Colonic mucosa (tissue), 4 donors: ENCODE results near the gene AFF3. TPM values are rescaled to one million over a fixed set of nuclear protein-coding genes. Genes with fewer than 3 reads are reported as not detected.

Experiments
- DNase-seq: peaks from one replicate; pipeline ENCODE4 v3.0.0-alpha.2; 2020
- H3K27ac ChIP-seq: fragments of 200-600 bp; one replicate; pipeline ENCODE4 v1.8.0; 2021
- H3K27me3 ChIP-seq: fragments of 200-600 bp; one replicate; pipeline ENCODE4 v1.8.0; 2021
- H3K36me3 ChIP-seq: fragments of 200-600 bp; one replicate; pipeline ENCODE4 v1.8.0; 2021
- H3K4me1 ChIP-seq: fragments of 200-600 bp; one replicate; pipeline ENCODE4 v1.8.0; 2021; ENCODE audit warnings: mild to moderate bottlenecking
- H3K4me3 ChIP-seq: fragments of 200-600 bp; one replicate; pipeline ENCODE4 v1.8.0; 2021
- H3K9ac ChIP-seq, 2 donors: one replicate each; pipeline ENCODE4 v1.7.0; 2013; ENCODE audit warnings: control low read depth in 2 of 2, low read depth in 2 of 2, low read length in 2 of 2
- H3K9me3 ChIP-seq: fragments of 200-600 bp; one replicate; pipeline ENCODE4 v1.8.0; 2021
- CTCF ChIP-seq: fragments of 200-600 bp; IDR thresholded peaks from one replicate; pipeline ENCODE4 v1.8.0; 2022; ENCODE audit warnings: antibody characterized with exemption, mild to moderate bottlenecking
- intact Hi-C: fragments of 100-400 bp; cut with DNase I; formaldehyde crosslinking; loops from one replicate; pipeline ENCODE4 v1.14.1; 2022
- total RNA-seq, 2 donors: library from RNA; stranded (reverse); fragmentation: NEBNext Ultra II Directional in 1 of 2; extraction: Animal tissue kit (Norgen Biotek cat#: 25700) in 1 of 2; gene quantifications; one replicate each; pipeline ENCODE4 v1.2.1, GENCODE V29; 2021
- donor health status: healthy.
- donor health status: DM: no; HTN: no; CAD: no.
- donor health status: DM: no; HTN: no; CAD: no.

The AFF3 gene
- total RNA-seq, 2 donors from 2014 or later: 0.86 to 2.6 TPM

GRCh38 chr2:99841749-99842148 is 300.6 kb downstream of the AFF3 start:
- TF ChIP-seq CTCF: no peak
- intact Hi-C loops: no loop called here
- no peak overlapping the region for H3K4me3 ChIP-seq

GRCh38 chr2:99840831-99841230 is 301.6 kb downstream of the AFF3 start:
- no peak for TF ChIP-seq CTCF
- Histone ChIP-seq H3K27me3 (no peaks in the 10 kb centered on the region), H3K4me3 (no peak overlapping the region), H3K27ac (no peak overlapping the region), H3K9ac (no peak overlapping the region), H3K4me1 (no peaks in the 10 kb centered on the region), H3K9me3 (no peaks in the 10 kb centered on the region), H3K36me3 (no peaks in the 10 kb centered on the region)
- DNase-seq: no peak
- intact Hi-C loops: no loop called here

More at GRCh38 chr2:99841749-99842148, 300.6 kb downstream of the AFF3 start:
- Histone ChIP-seq H3K27ac (no peak overlapping the region), H3K4me1 (no peaks in the 10 kb centered on the region), H3K36me3 (no peaks in the 10 kb centered on the region), H3K9me3 (no peaks in the 10 kb centered on the region), H3K9ac (no peak overlapping the region), H3K27me3 (no peaks in the 10 kb centered on the region)
- no peak for DNase-seq

GRCh38 chr2:99836690-99837605 is 305.4 kb downstream of the AFF3 start:
- H3K36me3 ChIP-seq: no peaks in the 10 kb centered on the region
- H3K4me3 ChIP-seq: no peak overlapping the region
- H3K4me1 ChIP-seq: no peaks in the 10 kb centered on the region
- no peaks in the 10 kb centered on the region for H3K27me3 ChIP-seq
- intact Hi-C loops: no loop called here
- H3K9me3 ChIP-seq: no peaks in the 10 kb centered on the region
- DNase-seq: no peak
- no peak overlapping the region for H3K9ac ChIP-seq
- H3K27ac ChIP-seq: no peak overlapping the region
- no peak for TF ChIP-seq CTCF

GRCh38 chr2:99834426-99834825 is 308.0 kb downstream of the AFF3 start:
- no peak for DNase-seq
- Histone ChIP-seq H3K4me3 (no peak overlapping the region), H3K9ac (no peak overlapping the region), H3K27me3 (no peaks in the 10 kb centered on the region), H3K9me3 (no peaks in the 10 kb centered on the region), H3K27ac (no peak overlapping the region), H3K4me1 (no peaks in the 10 kb centered on the region), H3K36me3 (no peaks in the 10 kb centered on the region)
- intact Hi-C loops: no loop called here
- no peak for TF ChIP-seq CTCF

- no peaks in the 10 kb centered on the region for H3K36me3 ChIP-seq
- DNase-seq: no peak
- no peaks in the 10 kb centered on the region for H3K4me1 ChIP-seq
- H3K9me3 ChIP-seq: no peaks in the 10 kb centered on the region
- no peak for TF ChIP-seq CTCF
- no peaks in the 10 kb centered on the region for H3K27me3 ChIP-seq
- intact Hi-C loops: no loop called here
- no peak overlapping the region for H3K27ac ChIP-seq
- H3K4me3 ChIP-seq: no peak overlapping the region
- H3K9ac ChIP-seq: no peak overlapping the region
These were observed 308.7 kb downstream of the AFF3 start for GRCh38 chr2:99833586-99834201.
